Activated naive CD4-positive, alpha-beta T cell treated with Interleukin-2 at 50 U/mL for 16 hours (primary cell): ENCODE data around the gene CLEC16A.

Experiments
- DNase-seq: peaks from one replicate; pipeline ENCODE4 v3.0.0-alpha.2; 2020

CLEC16A gene

GRCh38 chr16:10992112-10992511, 47.7 kb downstream of the CLEC16A start:
- no peak for DNase-seq

GRCh38 chr16:10992797-10993196, 48.4 kb downstream of the CLEC16A start:
- no peak for DNase-seq

- DNase-seq, result no peak
Observed at GRCh38 chr16:10993649-10994048, 49.3 kb downstream of the CLEC16A start.

GRCh38 chr16:10994571-10994970, 50.2 kb downstream of the CLEC16A start:
- no peak for DNase-seq

- no peak for DNase-seq
Observed at GRCh38 chr16:10995565-10995964, 51.2 kb downstream of the CLEC16A start.

- no peak for DNase-seq
Observed at GRCh38 chr16:10997485-10997884, 53.1 kb downstream of the CLEC16A start.

GRCh38 chr16:10999300-10999699, 54.9 kb downstream of the CLEC16A start:
- DNase-seq, result no peak

- no peak for DNase-seq
Observed at GRCh38 chr16:11001611-11002010, 57.2 kb downstream of the CLEC16A start.

- DNase-seq, result no peak
Observed at GRCh38 chr16:11003141-11003540, 58.8 kb downstream of the CLEC16A start.

GRCh38 chr16:11004351-11004750, 60.0 kb downstream of the CLEC16A start:
- DNase-seq, result no peak

GRCh38 chr16:11004973-11005610, 60.7 kb downstream of the CLEC16A start:
- no peak for DNase-seq

GRCh38 chr16:11005611-11005975, 61.2 kb downstream of the CLEC16A start:
- no peak for DNase-seq

GRCh38 chr16:11006656-11007055, 62.3 kb downstream of the CLEC16A start:
- no peak for DNase-seq

- DNase-seq, result no peak
Observed at GRCh38 chr16:11007714-11008280, 63.4 kb downstream of the CLEC16A start.

- DNase-seq, result no peak
Observed at GRCh38 chr16:11009027-11009755, 64.8 kb downstream of the CLEC16A start.

GRCh38 chr16:11010575-11011221, 66.3 kb downstream of the CLEC16A start:
- no peak for DNase-seq

GRCh38 chr16:11011326-11011725, 67.0 kb downstream of the CLEC16A start:
- DNase-seq, result no peak

- no peak for DNase-seq
Observed at GRCh38 chr16:11012841-11013240, 68.5 kb downstream of the CLEC16A start.

- no peak for DNase-seq
Observed at GRCh38 chr16:11014136-11014535, 69.8 kb downstream of the CLEC16A start.

- no peak for DNase-seq
Observed at GRCh38 chr16:11015076-11015475, 70.7 kb downstream of the CLEC16A start.

- DNase-seq, result no peak
Observed at GRCh38 chr16:11015607-11016006, 71.2 kb downstream of the CLEC16A start.

GRCh38 chr16:11016524-11016988, 72.2 kb downstream of the CLEC16A start:
- no peak for DNase-seq

- DNase-seq, result no peak
Observed at GRCh38 chr16:11016993-11017392, 72.6 kb downstream of the CLEC16A start.

- no peak for DNase-seq
Observed at GRCh38 chr16:11017499-11017898, 73.1 kb downstream of the CLEC16A start.
